ENCODE data around the gene ST6GALNAC6. TPM values are rescaled to one million over a fixed set of nuclear protein-coding genes. Genes with fewer than 3 reads are reported as not detected.

The ST6GALNAC6 gene
- total RNA-seq, 1 donor from 2014 or later, result 32.6 TPM

DNA sequence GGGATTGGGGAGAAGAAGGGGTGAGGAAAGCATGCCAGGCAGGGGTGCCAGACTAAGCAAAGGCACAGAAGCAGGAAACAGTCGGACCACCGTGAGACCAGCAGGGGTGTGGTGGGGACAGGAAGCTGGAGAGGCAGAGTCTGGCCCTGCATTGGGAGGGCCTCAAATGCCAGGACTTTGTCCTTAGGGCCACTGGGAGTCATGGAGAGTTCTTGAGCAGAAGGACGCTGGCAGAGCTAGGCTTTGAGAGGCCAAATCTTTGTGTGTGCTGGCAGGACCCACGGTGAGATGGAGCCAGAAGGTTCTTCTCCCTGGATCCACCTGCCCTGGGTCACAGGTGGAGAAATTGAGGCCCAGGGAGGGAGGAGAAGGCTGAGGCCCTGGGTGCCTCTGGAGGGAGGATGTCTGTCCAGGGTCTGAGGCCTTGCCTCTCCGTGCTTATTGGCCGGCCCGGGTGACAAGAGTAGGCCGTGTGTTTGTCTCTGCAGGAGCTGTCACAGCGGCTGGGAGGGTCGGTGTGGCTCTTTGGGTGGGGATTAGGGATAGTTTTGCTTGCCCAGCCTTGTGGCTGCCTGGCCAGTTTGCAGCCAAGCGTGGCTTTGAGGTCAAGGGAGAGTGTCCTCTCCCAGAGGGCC, 43.2 kb downstream of the ST6GALNAC6 start:
- Mint-ChIP-seq H3K36me3 (no peaks in the 10 kb centered on the region), H3K4me3 (no peak overlapping the region), H3K9me3 (no peaks in the 10 kb centered on the region), H3K27me3 (no peaks in the 10 kb centered on the region), H3K27ac (no peak overlapping the region), H3K4me1 (ENCODE audit: unreplicated experiment) (peaks cover 18% of the 10 kb centered on the region)
- DNase-seq (ENCODE audit: extremely low spot score, unreplicated experiment), result no peak
- TF ChIP-seq, protein P1, sequence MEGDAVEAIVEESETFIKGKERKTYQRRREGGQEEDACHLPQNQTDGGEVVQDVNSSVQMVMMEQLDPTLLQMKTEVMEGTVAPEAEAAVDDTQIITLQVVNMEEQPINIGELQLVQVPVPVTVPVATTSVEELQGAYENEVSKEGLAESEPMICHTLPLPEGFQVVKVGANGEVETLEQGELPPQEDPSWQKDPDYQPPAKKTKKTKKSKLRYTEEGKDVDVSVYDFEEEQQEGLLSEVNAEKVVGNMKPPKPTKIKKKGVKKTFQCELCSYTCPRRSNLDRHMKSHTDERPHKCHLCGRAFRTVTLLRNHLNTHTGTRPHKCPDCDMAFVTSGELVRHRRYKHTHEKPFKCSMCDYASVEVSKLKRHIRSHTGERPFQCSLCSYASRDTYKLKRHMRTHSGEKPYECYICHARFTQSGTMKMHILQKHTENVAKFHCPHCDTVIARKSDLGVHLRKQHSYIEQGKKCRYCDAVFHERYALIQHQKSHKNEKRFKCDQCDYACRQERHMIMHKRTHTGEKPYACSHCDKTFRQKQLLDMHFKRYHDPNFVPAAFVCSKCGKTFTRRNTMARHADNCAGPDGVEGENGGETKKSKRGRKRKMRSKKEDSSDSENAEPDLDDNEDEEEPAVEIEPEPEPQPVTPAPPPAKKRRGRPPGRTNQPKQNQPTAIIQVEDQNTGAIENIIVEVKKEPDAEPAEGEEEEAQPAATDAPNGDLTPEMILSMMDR (conservative IDR thresholded peaks at IDR 0.05), result no peak

GRCh38 chr9:127855522-127855921, 43.9 kb downstream of the ST6GALNAC6 start:
- H3K4me3 Mint-ChIP-seq, result no peak overlapping the region
- no peaks in the 10 kb centered on the region for H3K36me3 Mint-ChIP-seq
- no peaks in the 10 kb centered on the region for H3K27me3 Mint-ChIP-seq
- H3K27ac Mint-ChIP-seq, result no peak overlapping the region
- no peaks in the 10 kb centered on the region for H3K9me3 Mint-ChIP-seq
- TF ChIP-seq, protein P1 (conservative IDR thresholded peaks at IDR 0.05), result no peak
- DNase-seq (ENCODE audit: extremely low spot score, unreplicated experiment), result no peak
- peaks cover 18% of the 10 kb centered on the region for H3K4me1 Mint-ChIP-seq (ENCODE audit: unreplicated experiment)

DNA sequence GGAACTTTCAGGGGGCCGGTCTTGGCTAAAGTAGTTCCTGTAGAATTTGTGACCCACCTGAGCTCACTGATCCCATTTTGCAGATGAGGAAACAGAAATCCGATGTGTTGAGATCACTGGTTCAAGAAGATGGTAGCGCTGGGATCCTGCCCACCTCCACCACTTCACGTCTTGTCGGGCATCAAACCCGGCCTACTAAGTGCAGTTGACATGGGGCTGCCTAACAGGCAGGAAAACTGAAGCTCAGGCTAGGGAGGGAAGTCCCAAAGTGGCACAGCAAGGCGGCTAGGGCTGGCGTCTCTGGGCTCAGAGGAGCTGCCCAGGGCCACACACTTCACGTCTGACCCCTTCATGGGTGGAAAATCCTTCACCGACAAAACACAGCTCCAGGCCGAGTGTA, 44.4 kb downstream of the ST6GALNAC6 start:
- Mint-ChIP-seq H3K36me3 (no peaks in the 10 kb centered on the region), H3K27me3 (no peaks in the 10 kb centered on the region), H3K4me3 (no peak overlapping the region), H3K4me1 (ENCODE audit: unreplicated experiment) (peaks cover 18% of the 10 kb centered on the region), H3K9me3 (no peaks in the 10 kb centered on the region), H3K27ac (no peak overlapping the region)
- TF ChIP-seq, protein P1 (conservative IDR thresholded peaks at IDR 0.05), result no peak
- DNase-seq (ENCODE audit: extremely low spot score, unreplicated experiment), result no peak

- Mint-ChIP-seq H3K9me3 (peaks cover 4% of the 10 kb centered on the region), H3K27ac (no peak within 1 kb of the TSS), H3K27me3 (no peaks in the 10 kb centered on the region), H3K4me3 (no peak within 1 kb of the TSS), H3K36me3 (no peaks in the 10 kb centered on the region), H3K4me1 (ENCODE audit: unreplicated experiment) (peaks cover 18% of the 10 kb centered on the region)
- TF ChIP-seq, protein P1 (conservative IDR thresholded peaks at IDR 0.05), result no peak
- no peak for DNase-seq (ENCODE audit: extremely low spot score, unreplicated experiment)
These were observed 45.1 kb downstream of the ST6GALNAC6 start, which contains the start of gene ENG for GRCh38 chr9:127854184-127854806. Gene ENG (minus strand): TSS chr9:127854658. CDS start chr9:127854355, 303 bp downstream.

GRCh38 chr9:127853312-127854183, 45.9 kb downstream of the ST6GALNAC6 start:
- H3K27me3 Mint-ChIP-seq, result no peaks in the 10 kb centered on the region
- H3K9me3 Mint-ChIP-seq, result peaks cover 11% of the 10 kb centered on the region
- H3K4me1 Mint-ChIP-seq (ENCODE audit: unreplicated experiment), result peaks cover 13% of the 10 kb centered on the region
- TF ChIP-seq, protein P1 (conservative IDR thresholded peaks at IDR 0.05), result no peak
- no peak for DNase-seq (ENCODE audit: extremely low spot score, unreplicated experiment)
- no peak overlapping the region for H3K27ac Mint-ChIP-seq
- H3K4me3 Mint-ChIP-seq, result no peak overlapping the region
- no peaks in the 10 kb centered on the region for H3K36me3 Mint-ChIP-seq

Measured in type B pancreatic cell (in vitro differentiated cells).